ENCODE measurements around the gene SLC9A5. TPM values are rescaled to one million over a fixed set of nuclear protein-coding genes. Genes with fewer than 3 reads are reported as not detected.

The SLC9A5 gene
- total and polyA plus RNA-seq, 2 donors (not counting 3 experiments of a cell fraction or from before 2014, with no cell fraction given) = 2.7 to 2.8 TPM

DNA sequence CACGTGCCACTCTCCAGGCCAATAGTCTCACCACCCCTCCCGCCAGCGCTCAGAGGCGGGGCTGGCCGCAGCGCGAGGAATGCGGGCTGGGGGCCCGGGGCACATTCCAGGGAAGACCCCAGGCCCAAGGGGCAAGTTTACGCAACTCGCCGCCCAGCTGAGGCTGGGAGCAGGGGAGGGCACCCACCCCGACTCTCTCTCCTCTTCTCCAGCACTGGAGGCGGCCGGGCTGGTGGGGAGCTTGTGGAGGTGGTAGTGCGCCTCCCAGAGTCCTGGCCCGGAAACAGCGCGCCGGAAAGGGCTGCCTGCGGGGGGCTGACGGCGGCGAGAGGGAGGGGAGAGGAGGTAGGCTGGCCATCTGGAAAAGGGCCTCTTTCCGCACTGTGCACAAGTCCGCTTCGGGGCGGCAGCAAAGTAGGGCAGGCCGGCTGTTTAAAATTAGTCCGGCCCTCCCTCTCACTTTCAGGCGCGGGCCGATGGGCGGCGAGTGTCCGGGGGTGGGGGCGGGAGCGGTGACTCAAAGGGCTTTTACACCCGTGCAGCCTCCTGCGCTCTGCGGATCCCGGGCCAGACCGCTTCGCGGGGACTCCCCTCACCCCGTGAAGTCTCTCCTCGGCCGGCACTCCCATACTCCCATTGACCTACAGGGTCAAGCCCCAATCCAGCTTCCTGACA lies 2.6 kb upstream of the SLC9A5 start:
- TF ChIP-seq MYC (IDR thresholded peaks at IDR 0.05; ENCODE audit: low read depth, low read length) = no peak
- peak; percentile 56 for TF ChIP-seq POLR2A (IDR thresholded peaks at IDR 0.05; ENCODE audit: low read depth, low read length)
- TF ChIP-seq POLR2AphosphoS5 (IDR thresholded peaks at IDR 0.05; ENCODE audit: insufficient read depth, low read depth, low read length) = peak; percentile 86
- TF ChIP-seq, protein P1, sequence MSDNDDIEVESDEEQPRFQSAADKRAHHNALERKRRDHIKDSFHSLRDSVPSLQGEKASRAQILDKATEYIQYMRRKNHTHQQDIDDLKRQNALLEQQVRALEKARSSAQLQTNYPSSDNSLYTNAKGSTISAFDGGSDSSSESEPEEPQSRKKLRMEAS (IDR thresholded peaks at IDR 0.05; ENCODE audit: insufficient read depth, insufficient read length) = peak; percentile 57
- TF ChIP-seq, protein P2, sequence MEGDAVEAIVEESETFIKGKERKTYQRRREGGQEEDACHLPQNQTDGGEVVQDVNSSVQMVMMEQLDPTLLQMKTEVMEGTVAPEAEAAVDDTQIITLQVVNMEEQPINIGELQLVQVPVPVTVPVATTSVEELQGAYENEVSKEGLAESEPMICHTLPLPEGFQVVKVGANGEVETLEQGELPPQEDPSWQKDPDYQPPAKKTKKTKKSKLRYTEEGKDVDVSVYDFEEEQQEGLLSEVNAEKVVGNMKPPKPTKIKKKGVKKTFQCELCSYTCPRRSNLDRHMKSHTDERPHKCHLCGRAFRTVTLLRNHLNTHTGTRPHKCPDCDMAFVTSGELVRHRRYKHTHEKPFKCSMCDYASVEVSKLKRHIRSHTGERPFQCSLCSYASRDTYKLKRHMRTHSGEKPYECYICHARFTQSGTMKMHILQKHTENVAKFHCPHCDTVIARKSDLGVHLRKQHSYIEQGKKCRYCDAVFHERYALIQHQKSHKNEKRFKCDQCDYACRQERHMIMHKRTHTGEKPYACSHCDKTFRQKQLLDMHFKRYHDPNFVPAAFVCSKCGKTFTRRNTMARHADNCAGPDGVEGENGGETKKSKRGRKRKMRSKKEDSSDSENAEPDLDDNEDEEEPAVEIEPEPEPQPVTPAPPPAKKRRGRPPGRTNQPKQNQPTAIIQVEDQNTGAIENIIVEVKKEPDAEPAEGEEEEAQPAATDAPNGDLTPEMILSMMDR (IDR thresholded peaks at IDR 0.05; ENCODE audit: extremely low read depth in 1 of 2, insufficient read depth in 1 of 2, low read depth in 1 of 2, low read length in 2 of 2) = peak; percentile 21 to 27
- TF ChIP-seq JUN (IDR thresholded peaks at IDR 0.05; ENCODE audit: borderline replicate concordance, insufficient read depth, insufficient read length, low read depth) = no peak
- no peak for TF ChIP-seq GATA2 (IDR thresholded peaks at IDR 0.05; ENCODE audit: insufficient read depth, insufficient read length, low read depth, low read length)
- no peak for TF ChIP-seq FOS (IDR thresholded peaks at IDR 0.05; ENCODE audit: borderline replicate concordance, insufficient read depth, low read length)
- Histone ChIP-seq H3K9me1 (replicated peaks; ENCODE audit: control insufficient read depth, extremely low read depth, insufficient read depth, low read length) (no peaks in the 10 kb centered on the region), H3K79me2 (ENCODE audit: control insufficient read depth, insufficient read depth, low read length) (peaks cover 40% of the 10 kb centered on the region), H3K27ac (ENCODE audit: insufficient read depth, low read depth, low read length) (peak overlapping the region; percentile 88), H4K20me1 (replicated peaks; ENCODE audit: control insufficient read depth, extremely low read depth, insufficient read depth, low read length) (no peaks in the 10 kb centered on the region), H3K4me2 (ENCODE audit: insufficient read depth, low read length) (peak overlapping the region; percentile 42), H3K9me3 (replicated peaks; ENCODE audit: control insufficient read depth, insufficient read depth, low read length) (no peaks in the 10 kb centered on the region), H2AFZ (ENCODE audit: low read depth, low read length) (peak overlapping the region; percentile 27), H3K36me3 (ENCODE audit: control insufficient read depth in 2 of 2, extremely low read depth in 1 of 2, insufficient read depth in 2 of 2, low read length in 2 of 2) (peaks cover 0 to 3% of the 10 kb centered on the region in 2 experiments), H3K27me3 (ENCODE audit: control insufficient read depth in 2 of 2, insufficient read depth in 2 of 2, low read length in 2 of 2) (peaks cover 0 to 3% of the 10 kb centered on the region in 2 experiments), H3K4me3 (replicated peaks in 1 of 3; ENCODE audit: insufficient read depth in 1 of 3, low read depth in 1 of 3, low read length in 3 of 3) (peak overlapping the region; percentile 55 to 89 (median 83)), H3K9ac (replicated peaks; ENCODE audit: extremely low read depth, insufficient read depth, low read length) (peak overlapping the region; percentile 69), H3K4me1 (ENCODE audit: control insufficient read depth, extremely low read depth, insufficient read depth, low read length) (peaks cover 59% of the 10 kb centered on the region)
- CTCF ChIA-PET = interaction anchor here (0.9 to 1.9 kb wide), 8 partner anchors 12 to 48 kb away, joined by 3 to 10 read pairs (median 4); partner anchors contain the start of genes ELMO3 and TMEM208
- POLR2A ChIA-PET = interaction anchor here (2.2 to 2.7 kb wide), 2 partner anchors 19 to 28 kb away, joined by 6 to 10 read pairs; partner anchors contain the start of gene TMEM208
- no TSS peak for BruUV-seq (replicated peaks)
- dilution Hi-C loops (cut with MboI; ENCODE audit: extremely low pct_ligation_motif_present, low sequenced_read_pairs) (no loop called here), intact Hi-C loops (cut with micrococcal nuclease) (loop anchor here (1.0 kb wide), 4 partner anchors 12 to 100 kb away; partner anchors contain the start of gene PLEKHG4)
- DNase-seq (ENCODE audit: low read depth, low spot score) (peak; percentile 82), FAIRE-seq (no peak)

Data from endothelial cell of umbilical vein (primary cell).